ENCODE data around the gene GAMT.

Gene GAMT

DNA sequence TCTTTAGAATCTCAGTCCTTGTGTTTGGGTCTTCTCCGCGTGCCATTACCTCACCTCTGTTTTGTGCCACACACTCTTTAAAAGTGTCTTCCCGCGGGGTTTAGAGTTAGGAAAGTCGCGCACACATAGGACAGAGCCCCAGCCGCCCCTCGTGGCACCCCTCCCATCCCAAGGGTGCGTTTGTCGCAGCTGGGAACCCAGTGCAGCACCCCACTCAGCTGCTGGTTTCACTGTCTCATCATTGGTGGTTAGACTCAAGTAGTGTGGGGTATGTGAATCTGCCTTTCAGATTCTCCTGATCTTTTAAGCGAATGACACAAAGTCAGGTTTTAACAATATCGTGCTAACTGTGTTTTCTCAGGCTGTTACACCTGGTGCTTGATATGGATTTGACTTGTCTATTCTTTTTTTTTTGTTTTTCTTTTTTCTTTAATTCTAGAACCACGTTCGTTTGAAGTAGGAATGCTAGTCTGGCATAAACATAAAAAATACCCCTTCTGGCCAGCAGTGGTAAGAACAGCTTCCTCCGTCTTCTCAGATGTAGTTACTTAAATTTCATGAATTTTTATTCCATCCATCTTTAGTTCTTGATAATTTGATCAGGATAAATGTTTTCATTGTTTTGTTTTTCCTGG, 37.2 kb downstream of the GAMT start:
- DNase-seq (ENCODE audit: low spot score): no peak

DNA sequence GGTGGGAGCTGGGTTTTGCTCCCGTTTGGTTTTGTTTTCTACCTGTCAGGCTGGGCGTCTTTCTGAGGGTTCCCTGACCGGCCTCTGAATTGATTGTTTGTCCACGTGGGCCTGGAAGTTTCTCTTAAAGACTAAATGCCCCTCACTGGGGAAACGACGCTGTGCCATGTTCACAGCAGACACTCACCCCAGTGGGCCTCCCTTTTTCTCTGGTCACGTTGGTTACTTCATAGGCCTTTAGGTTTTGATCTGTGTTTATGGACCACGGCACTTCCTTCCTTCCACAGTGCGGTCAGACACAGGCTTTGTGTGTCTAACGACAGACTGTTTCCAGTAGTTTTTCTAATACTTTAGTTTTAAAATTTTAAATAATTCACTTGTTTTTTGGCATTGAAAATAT, 37.7 kb downstream of the GAMT start:
- no peak for DNase-seq (ENCODE audit: low spot score)

DNA sequence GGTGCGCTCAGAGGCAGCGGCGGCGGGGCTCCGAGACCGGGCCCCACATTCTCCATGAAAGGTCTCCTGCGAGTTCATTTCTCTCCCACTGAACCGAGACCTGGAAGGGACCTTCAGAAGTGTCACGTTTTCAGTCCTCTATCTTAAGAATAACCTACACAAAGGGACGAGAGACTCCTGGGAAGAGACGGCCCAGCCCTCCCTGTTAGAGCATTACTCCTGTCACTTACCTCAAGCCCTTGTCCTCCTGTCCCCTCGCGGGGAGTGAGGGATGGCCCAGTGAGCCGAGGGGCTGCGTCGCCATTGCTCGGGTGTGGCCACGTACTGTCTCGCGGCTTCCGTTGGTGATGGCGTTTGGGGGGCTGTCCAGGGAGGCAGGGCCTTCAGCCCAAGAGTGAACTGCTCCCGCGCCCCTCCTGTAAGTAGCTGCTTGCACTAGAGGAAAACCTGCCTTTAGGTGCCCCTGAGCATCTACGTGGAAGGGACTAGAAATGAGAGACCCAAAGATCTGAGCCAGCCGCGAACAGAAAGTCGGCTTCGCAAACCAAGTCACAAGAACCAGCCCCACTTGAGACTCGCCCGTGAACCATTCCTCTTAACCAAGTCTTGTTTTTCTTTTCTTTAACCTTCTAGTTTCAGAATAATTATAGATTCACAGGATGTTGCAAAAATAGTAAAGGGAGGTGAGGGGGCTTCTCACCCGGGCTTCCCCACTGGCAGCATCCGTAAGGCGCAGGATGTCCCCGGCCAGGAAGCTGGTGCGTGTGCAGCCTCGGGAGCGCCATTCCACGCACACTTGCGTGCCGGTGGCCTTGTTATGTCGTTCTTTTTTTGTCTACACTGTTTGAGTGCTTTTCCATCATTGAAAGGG, 38.7 kb downstream of the GAMT start:
- no peak for DNase-seq (ENCODE audit: low spot score)

DNA sequence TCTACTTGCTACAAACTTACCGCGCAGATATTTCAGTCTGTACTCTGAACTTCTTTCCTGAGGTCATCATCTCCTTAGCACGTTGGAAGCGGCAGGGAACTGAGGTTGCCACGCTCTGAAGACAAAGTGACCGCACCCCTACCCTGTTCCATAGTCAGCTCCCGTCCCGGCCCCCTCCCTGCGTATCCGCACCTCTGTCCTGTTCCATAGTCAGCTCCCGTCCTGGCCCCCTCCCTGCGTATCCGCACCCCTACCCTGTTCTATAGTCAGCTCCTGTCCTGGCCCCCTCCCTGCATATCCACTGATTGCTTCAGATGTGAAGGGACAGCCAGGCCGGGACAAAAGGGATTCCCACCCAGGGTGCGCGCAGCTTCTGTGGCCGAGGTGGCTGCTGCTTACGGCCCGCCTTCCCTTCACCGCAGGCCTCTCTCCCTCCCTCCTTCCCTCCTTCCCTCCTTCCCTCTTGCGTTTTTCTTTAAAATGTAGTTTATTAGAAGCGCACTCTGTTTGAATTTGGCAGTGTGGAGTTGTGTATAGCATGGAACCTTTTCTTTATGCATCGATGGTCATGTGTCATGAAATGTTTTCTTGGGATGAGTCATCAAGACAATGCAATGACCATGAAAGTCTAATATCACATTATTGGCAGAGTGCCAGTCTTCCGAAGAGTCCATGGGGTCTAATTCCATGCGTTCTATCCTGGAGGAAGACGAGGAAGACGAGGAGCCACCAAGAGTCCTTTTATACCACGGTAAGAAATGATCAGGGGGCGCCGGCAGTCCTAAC, 39.5 kb downstream of the GAMT start:
- DNase-seq (ENCODE audit: low spot score): no peak

DNA sequence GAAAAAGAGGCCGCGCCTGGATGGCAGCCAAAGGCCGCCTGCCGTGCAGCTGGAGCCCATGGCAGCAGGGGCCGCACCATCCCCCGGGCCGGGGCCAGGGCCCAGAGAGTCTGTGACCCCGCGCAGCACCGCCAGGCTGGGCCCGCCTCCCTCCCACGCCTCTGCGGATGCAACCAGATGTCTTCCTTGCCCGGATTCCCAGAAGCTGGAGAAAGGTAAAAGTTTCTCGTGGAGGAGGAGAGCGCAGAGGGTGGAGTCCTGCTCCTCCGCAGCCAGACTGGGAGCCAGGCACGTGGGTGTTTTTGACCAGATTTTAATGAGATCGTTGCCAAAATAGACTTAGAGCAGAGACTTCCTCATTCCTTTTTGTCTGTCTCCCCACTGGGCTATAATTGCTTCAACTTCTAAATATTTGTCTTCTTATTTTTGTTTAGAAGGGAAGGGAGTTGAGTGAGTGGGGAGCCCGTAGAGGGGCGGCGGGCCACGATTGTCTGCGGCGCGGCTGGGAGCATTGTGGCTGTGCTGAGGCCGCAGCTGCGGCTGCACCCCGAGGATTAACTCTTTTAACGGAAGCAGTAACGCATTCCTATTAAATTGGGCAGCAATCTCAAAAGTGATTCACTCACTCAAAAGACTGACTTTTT, 40.4 kb downstream of the GAMT start:
- DNase-seq (ENCODE audit: low spot score): peak; percentile 87

DNA sequence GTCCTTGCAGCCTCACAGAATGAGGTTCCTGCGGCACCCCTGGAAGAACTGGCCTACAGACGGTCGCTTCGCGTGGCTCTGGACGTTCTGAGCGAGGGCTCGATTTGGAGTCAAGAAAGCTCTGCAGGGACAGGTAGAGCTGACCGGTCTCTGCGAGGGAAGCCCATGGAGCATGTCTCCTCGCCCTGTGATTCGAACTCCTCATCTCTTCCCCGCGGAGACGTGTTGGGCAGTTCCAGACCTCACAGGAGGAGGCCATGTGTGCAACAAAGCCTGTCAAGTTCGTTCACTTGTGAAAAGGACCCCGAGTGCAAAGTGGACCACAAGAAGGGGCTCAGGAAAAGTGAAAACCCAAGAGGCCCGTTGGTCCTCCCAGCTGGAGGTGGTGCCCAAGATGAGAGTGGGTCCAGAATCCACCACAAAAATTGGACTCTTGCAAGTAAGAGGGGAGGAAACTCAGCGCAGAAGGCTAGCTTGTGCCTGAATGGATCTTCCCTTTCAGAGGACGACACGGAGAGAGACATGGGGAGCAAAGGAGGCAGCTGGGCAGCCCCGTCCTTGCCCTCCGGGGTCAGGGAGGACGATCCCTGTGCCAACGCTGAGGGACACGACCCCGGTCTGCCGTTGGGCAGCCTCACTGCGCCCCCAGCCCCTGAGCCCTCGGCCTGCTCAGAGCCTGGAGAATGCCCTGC, 41.1 kb downstream of the GAMT start:
- no peak for DNase-seq (ENCODE audit: low spot score)

DNA sequence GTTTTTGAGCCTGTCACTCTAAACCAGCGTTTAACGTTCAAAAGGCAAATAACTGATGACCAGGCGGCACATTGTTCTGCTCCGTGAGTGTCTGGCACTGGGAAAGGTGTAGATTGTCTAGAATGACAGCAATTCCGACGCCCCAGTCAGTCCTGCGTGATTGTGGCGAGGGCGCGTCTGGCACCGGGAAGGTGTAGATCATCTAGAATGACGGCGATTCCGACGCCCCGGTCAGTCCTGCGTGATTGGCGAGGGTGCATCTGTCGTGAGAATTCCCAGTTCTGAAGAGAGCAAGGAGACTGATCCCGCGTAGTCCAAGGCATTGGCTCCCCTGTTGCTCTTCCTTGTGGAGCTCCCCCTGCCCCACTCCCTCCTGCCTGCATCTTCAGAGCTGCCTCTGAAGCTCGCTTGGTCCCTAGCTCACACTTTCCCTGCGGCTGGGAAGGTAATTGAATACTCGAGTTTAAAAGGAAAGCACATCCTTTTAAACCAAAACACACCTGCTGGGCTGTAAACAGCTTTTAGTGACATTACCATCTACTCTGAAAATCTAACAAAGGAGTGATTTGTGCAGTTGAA, 43.7 kb downstream of the GAMT start:
- no peak for DNase-seq (ENCODE audit: low spot score)

DNA sequence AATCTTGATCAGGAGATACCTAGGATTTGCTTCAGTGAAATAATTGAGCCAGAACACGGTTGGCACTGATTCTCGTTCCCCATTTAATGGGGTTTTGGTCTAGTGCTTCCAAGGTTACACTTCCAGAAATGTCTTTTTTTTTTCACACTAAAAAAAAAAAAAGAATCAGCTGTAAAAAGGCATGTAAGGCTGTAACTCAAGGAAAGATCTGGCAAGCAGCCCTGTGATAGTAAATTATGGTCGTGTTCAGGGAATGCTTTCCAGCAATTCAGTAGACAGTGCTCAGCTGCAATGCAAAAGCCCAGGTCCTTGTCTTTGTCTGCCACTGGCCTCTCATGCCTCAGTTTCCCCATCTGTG, 44.9 kb downstream of the GAMT start:
- no peak for DNase-seq (ENCODE audit: low spot score)

DNA sequence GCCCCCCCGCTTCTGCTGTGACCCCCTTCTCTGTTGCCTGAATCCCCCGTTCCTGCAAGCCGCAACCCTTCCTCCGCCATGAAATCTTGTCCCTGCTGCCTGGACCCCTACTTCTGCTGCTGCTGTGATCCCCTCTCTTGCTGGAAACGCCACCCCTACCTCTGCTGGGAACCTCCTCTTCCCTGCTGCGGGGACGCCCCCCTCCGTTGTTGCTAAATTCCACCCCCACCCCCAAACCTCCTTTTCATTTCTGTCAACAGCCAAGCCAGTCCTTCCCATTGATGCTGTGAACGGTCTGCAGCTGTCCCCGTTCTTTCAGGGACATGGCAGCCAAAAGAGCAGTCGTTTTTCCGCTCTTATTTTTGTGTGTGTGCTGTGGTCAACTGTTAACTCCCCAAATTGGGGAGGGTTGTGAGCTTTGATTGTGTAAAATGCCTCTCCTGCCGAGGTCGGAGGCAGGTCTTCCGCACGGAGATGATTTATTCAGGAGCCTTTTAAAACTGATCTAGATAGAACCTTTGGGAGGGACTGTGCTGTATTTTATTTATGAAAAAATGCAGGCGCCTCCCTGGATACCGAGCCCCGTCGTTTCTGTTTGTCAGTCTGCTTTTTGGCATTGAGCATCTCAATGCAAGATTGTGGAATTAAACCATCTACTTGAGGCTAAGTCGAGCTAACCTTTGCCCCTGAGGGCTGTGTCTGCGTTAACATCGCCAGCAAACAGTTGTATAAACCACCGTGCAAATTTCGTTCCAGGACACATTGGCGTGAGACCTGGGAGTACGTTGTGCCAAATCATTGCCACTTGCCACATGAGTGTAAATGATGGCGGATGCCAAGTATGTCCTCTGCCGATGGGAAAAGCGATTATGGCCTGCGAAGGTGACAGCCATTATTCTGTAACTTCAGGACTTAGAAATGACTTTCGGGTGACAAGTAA, 45.5 kb downstream of the GAMT start:
- peak; percentile 75 for DNase-seq (ENCODE audit: low spot score)

DNA sequence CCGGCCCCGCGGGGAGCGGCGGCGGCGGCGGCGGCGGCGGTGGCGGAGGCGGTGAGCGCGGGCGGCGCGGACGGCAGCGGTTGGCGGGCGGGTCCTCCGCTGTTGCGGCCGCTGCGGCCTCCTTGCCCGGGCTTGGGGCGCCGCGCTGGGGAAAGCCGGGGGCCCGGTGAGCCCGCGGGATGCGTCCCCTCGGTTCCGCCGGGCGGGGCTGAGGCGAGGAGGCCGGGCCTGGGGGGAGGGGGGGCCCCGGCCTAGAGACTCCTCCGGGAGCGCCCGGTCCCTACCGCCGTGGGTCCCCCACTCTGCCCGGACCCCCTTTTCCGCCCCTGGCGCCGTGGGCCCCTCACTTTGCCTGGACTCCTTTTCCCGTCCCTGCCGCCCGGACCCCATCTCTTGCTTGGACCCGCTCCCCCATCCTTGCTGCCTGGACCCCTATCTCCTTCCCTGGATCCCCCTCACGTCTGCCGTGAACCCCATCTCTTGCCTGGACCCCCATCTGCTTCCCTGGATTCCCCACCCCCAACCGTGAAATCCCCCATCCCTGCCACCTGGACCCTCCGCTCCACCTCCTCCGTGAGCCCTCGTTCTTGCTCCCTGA, 46.3 kb downstream of the GAMT start:
- DNase-seq (ENCODE audit: low spot score): no peak

DNA sequence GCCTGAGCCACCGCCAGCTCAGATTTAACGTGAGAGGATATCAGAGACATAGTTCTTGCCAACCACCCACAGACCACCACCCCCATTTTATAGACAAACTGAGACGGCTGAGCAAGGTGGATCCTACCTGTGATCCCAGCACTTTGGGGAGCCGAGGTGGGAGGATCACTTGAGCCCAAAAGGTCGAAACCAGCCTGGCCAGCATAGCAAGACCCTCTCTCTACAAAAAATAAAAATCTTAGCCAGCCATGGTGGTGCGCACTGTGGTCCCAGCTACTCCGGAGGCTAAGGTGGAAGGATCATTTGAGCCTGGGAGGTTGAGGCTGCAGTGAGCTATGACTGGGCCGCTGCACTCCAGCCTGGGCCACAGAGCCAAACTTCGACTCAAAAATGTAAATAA, 48.2 kb downstream of the GAMT start:
- no peak for DNase-seq (ENCODE audit: low spot score)

DNA sequence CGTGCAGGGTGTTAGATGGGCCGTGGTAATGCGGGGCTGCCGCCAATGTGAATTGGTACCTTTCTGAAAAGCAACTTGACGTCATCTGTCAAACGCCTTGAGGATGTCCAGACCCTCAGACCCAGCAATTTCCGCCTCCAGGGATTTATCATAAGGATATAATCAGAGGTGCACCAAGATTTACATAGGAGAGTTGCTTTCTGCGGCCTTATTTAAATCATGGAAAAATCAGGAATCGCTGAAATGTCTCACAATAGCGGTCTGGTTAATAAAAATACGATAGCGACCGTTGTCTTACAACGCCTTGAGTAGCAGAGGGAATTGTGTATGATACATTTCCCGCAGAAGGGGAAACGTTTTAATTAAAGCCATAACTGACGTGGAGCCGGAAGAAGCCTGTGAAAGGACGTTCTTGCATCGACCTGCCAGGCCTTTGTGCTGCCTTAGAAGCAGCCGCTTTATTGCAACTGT, 49.9 kb downstream of the GAMT start:
- no peak for DNase-seq (ENCODE audit: low spot score)

DNA sequence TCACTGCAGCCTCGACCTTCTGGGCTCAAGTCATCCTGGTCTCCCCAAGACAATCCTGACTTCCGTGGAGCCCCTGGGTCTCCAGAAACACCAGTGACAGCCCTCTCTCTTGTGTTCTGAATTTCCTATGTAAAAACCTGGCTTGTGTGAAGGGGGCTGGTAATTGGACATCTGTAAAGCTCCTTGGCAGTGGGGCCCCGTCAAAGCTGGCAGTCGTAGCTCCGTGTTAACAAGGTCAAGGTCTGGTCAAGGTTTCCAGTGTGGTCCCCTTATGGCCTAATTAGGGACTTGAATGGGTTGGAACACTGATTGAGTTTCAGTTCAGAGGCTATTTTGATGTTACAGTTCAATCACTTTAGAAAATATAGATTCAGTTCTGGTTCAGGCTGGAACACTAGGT, 50.5 kb downstream of the GAMT start:
- DNase-seq (ENCODE audit: low spot score): no peak

DNA sequence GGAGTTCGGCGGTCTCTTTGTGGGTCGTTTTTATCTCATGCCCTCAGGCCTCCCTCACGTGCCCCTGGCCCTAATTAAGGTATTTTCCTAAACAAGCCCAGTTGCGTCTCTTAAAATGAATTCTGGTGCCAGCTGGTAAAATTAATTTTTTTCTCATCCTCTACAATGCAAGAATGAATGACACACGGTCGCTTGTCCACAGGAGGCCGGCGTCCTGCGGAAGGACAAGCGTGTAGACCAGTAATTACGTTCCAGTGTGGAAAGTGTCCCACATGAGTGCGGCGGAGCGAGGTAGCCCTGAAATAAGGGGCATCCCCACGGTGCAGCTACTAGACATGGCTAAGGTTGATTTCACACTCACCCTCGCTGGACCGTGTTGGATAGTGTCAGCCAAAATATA, 52.1 kb downstream of the GAMT start:
- no peak for DNase-seq (ENCODE audit: low spot score)

Data from putamen (tissue), 1 donor.